Measurements from ENCODE around the gene SLC30A2.

Gene SLC30A2

DNA sequence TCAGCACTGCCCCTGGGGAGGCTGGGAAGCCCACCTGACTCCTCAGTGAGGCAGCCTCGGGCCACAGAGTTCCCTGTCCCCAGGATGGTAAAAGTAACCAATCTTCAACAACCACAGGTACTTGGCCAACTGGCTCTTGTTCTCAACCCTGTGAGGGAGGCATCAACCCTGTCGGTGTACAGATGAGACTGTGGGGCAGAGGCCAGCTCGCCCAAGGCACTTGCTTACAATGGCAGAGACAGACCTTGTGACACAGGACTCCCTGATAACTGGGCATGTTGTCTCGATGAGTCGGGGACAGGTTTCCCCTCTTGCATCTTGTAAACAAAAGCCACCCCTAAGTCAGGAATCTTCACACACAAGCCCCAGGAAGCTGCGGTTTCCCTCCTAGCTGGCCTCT lies 8.0 kb downstream of the SLC30A2 start:
- Mint-ChIP-seq H3K4me1 (ENCODE audit: low read depth) (peaks cover 7% of the 10 kb centered on the region), H3K36me3 (no peaks in the 10 kb centered on the region), H3K27ac (no peak overlapping the region), H3K4me3 (no peak overlapping the region), H3K27me3 (peaks cover 1% of the 10 kb centered on the region), H3K9me3 (ENCODE audit: low read depth) (no peaks in the 10 kb centered on the region)

DNA sequence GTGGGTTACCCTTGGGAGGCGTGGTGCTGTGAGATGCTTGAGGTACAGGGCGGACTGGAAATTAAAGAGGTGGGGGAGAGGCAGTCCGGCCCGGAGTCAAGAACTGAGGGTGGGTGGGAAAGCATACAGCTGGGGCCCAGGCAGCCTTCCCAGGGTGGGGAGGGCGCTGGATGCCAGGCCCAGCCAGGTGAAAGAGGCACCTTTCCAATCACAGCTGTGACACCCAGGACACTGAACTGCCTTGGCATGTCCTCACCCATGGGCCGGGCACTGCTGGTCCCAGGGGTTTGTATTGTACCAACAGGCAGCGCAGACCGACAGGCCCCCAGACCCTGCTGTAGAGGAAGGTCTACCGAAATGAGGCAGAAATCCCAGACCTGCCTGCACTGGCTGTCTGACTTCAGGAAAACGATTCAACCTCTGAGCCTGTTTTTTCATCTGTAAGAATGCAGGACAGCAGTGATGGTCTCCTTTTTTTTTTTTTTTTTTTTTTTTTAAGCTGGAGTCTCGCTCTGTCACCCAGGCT lies 9.1 kb downstream of the SLC30A2 start:
- Mint-ChIP-seq H3K27me3 (peaks cover 1% of the 10 kb centered on the region), H3K27ac (no peak overlapping the region), H3K4me3 (no peak overlapping the region), H3K36me3 (no peaks in the 10 kb centered on the region), H3K9me3 (ENCODE audit: low read depth) (no peaks in the 10 kb centered on the region), H3K4me1 (ENCODE audit: low read depth) (peaks cover 7% of the 10 kb centered on the region)

DNA sequence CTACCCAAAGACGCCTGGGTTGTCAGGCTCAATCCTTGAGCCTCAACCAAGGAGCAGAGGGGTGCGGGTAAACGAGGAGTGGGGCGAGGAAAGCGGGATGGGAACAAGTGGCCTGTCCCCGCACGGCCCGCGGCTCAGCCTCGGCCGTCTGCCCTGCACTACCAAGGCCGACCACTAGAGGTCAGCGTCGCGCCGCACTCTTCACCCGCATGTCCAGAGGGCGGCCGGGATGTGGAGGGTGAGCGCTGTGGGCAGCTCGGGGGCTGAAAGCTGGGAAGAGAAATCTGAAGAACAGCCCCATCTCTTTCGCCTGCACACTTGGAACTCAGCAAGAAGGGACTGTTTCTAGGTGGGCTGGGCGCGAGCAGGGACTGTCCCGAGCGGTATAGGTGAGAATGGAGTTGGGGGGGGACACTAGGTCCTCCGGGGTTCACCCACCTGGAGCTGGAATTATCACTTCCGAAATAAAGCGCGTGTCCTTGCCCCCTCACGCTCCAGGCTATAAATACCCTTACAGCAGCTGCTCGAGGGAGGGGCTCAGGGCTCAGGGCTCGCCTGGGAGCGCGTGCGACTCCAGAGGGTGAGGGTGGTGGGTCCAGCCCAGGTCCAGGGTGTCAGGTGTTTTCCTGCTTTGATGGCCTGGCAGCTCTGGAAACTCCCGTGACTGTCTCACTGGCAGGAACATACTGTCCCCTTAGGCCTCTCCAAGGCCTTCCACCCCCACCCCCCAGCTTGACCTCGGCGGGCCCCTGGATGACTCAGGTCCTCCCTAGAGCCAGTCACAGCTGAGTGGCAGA lies 9.8 kb downstream of the SLC30A2 start:
- Mint-ChIP-seq H3K27me3 (peaks cover 1% of the 10 kb centered on the region), H3K9me3 (ENCODE audit: low read depth) (no peaks in the 10 kb centered on the region), H3K27ac (peak overlapping the region; percentile 79), H3K36me3 (no peaks in the 10 kb centered on the region), H3K4me3 (peak overlapping the region; percentile 95), H3K4me1 (ENCODE audit: low read depth) (peaks cover 7% of the 10 kb centered on the region)

DNA sequence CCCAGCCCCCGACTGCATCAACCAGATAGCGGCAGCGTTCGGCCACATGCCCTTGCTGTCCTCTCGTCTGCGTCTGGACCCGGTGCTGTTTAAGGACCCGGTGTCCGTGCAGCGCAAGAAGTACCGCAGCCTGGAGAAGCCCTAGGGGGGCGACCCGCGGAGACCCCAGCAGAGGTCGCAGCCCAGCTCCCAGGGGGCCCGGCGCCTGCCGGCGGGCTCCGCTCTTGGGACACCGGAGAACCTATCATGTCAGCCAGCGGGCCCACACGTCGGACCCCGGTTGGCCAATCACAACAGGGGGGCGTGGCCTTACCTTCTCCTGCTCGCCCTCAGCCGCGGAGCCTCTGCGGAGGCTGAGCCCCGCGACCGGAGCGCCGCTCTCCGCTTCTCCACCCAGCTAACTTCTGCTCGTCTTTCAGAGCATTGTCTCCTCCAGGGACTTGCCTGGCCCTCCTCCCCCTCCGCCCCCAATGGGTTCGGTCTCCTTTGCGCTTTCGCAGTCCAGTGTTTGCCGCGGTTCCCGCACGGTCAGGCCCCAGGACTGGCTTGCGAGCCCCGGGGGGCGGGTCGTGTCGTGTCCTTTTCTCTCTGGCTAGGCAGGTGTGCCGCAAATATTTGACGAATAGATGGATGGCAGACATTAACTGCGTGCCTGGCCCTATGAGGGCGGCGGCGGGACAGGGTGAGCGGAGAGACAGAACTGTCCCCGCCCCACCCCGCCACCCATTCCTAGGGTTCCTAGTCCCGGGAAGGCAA lies 10.5 kb downstream of the SLC30A2 start:
- peak overlapping the region; percentile 79 for H3K27ac Mint-ChIP-seq
- H3K4me1 Mint-ChIP-seq (ENCODE audit: low read depth): peaks cover 7% of the 10 kb centered on the region
- peaks cover 1% of the 10 kb centered on the region for H3K27me3 Mint-ChIP-seq
- no peaks in the 10 kb centered on the region for H3K36me3 Mint-ChIP-seq
- peak overlapping the region; percentile 95 for H3K4me3 Mint-ChIP-seq
- no peaks in the 10 kb centered on the region for H3K9me3 Mint-ChIP-seq (ENCODE audit: low read depth)

DNA sequence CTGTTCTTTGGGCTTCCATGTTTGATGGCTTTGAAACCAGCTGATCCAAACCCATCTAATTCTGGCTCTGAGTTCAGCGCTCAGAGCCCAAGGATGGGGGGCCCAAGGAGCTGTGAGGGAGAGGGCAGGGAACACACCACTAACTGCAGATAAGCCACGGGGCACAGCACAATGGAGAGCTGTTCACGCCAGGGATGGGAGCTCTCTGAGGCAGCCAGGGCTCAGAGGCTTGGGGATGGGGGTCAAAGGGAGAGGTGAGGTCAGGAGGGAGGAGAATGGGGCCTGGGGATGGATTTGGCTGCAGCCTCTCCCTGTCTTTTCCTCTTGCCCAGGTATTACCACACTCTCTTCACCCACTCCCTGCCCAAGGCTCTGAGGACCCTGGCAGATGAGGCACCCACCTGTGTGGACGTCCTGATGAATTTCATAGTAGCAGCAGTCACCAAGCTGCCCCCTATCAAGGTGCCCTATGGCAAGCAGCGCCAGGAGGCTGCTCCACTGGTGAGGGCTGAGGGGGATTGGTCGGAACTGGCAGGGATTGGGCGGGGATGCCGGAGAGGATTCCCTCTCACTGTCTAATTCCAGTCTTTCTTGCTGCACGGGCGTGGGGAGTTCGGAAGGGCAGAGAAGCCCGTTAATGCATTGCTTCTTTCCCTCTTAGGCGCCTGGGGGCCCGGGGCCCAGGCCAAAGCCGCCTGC lies 11.3 kb downstream of the SLC30A2 start:
- H3K36me3 Mint-ChIP-seq: no peaks in the 10 kb centered on the region
- H3K27ac Mint-ChIP-seq: no peak overlapping the region
- peaks cover 7% of the 10 kb centered on the region for H3K4me1 Mint-ChIP-seq (ENCODE audit: low read depth)
- no peaks in the 10 kb centered on the region for H3K27me3 Mint-ChIP-seq
- peak overlapping the region; percentile 95 for H3K4me3 Mint-ChIP-seq
- no peaks in the 10 kb centered on the region for H3K9me3 Mint-ChIP-seq (ENCODE audit: low read depth)

DNA sequence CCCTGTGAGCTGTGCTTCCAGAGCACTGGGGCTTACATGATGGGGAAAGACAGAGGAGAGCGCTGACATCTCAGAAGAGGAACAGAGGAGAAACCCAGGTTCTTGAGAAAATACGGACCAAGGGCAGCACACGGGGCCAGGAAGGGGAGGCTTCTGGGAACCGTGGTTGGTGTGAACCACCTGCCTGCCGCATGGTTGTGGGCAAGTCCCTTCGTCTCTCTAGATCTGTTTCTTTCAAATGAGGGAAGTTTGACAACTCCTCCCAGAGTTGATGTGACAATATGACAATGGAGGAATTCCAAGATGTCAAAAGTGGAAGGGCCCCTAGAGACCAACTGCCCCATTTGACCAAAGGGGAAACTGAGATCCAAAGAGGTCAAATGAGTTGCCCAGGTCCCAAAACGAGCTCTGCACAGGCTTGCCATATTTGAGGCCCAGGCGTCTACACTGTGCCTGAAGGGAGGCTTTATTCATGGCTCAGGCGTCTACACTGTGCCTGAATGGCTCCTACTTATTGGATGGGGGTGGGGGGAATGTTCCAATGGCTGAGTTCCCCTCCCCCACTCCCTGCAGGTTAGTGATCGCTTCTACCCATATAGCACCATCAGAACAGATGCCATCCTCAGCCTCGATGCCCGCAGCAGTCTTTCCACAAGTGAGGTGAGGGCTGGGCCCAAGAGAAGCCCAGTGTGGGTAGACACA lies 13.1 kb downstream of the SLC30A2 start:
- Mint-ChIP-seq H3K9me3 (ENCODE audit: low read depth) (no peaks in the 10 kb centered on the region), H3K4me3 (no peak overlapping the region)

DNA sequence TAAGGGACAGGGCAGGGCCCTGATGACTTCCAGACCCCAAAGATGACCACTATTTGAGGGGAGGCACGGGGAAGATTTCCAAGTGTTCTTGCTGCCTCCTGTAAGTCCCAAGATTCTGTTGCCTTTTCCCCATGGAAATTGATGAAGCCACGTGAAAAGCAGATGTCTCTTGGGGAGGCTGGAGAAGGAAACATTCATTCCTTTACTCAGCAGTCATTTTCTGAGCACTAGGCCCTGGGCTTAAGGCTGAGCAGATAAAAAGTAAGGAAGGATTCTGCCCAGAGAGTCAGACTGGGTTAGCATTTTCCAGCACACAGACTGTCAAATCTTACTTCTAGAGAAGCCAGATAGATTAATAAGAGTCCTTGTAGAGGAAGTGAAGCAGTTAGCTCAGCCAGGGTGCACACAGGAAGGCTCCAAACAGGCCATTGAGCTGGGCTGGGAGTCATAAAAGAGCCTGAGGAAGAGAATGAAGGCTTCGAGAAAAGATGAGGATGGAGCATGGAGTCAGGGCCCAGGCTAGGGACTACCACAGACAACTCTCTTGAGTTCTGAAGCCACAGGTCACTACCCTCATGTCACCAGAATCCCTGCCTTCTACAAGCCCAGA lies 14.2 kb downstream of the SLC30A2 start:
- H3K9me3 Mint-ChIP-seq (ENCODE audit: low read depth): no peaks in the 10 kb centered on the region
- peaks cover 7% of the 10 kb centered on the region for H3K4me1 Mint-ChIP-seq (ENCODE audit: low read depth)
- H3K27me3 Mint-ChIP-seq: no peaks in the 10 kb centered on the region
- no peak overlapping the region for H3K27ac Mint-ChIP-seq
- H3K4me3 Mint-ChIP-seq: no peak overlapping the region
- H3K36me3 Mint-ChIP-seq: no peaks in the 10 kb centered on the region

More for the DNA sequence above, 13.1 kb downstream of the SLC30A2 start:
- Mint-ChIP-seq H3K27me3 (no peaks in the 10 kb centered on the region), H3K4me1 (ENCODE audit: low read depth) (peaks cover 7% of the 10 kb centered on the region), H3K36me3 (no peaks in the 10 kb centered on the region), H3K27ac (no peak overlapping the region)

DNA sequence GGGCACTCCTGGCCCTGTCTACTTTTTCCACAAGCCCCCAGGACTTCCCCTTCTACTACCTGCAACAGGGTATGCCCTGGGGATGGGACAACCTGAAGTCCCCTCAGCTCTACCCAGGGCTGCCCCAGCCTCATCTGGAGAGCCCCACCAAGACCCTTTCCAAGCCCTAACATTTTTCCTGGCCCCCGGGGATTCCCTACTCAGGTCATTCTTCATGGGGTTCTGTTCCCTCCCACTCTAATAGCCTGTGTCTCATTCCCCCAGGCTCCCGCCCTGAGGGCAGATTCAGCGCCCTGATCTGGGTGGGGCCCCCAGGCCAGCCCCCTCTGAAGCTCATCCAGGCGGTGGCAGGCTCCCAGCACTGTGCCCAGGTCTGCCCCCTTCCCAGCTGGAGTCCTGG lies 14.7 kb downstream of the SLC30A2 start:
- H3K27ac Mint-ChIP-seq: no peak overlapping the region
- H3K27me3 Mint-ChIP-seq: no peaks in the 10 kb centered on the region
- no peaks in the 10 kb centered on the region for H3K36me3 Mint-ChIP-seq
- peaks cover 7% of the 10 kb centered on the region for H3K4me1 Mint-ChIP-seq (ENCODE audit: low read depth)
- no peak overlapping the region for H3K4me3 Mint-ChIP-seq
- H3K9me3 Mint-ChIP-seq (ENCODE audit: low read depth): no peaks in the 10 kb centered on the region

DNA sequence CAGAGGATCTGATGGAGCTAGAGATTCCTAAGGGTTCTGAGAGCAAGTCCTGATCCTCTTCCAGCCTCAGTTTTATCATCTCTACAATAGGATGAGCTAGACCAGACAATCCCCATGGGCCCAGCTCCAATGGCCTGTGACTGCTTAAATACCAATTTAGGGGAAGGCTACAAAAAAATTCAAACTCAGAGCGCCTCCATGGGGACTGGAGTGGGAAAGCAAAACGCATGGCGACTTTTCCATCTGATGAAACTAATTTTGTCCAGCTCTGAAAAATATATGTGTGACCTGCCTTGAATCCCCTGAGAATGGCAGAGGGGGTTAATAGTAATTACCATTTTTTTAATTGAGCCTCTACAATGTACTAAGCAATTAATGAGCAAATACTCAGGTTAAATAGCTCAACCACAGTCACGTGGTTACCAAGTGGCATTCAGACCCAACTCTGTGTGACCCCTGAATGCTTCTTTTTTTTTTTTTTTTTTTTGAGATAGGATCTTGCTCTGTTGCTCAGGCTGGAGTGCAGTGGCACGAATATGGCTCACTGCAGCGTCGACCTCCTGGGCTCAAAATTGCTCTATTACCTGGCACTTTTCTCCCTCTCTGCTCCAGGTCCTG lies 15.9 kb downstream of the SLC30A2 start:
- Mint-ChIP-seq H3K4me3 (no peak overlapping the region), H3K9me3 (ENCODE audit: low read depth) (no peaks in the 10 kb centered on the region), H3K27me3 (no peaks in the 10 kb centered on the region), H3K27ac (no peak overlapping the region), H3K36me3 (no peaks in the 10 kb centered on the region), H3K4me1 (ENCODE audit: low read depth) (peaks cover 2% of the 10 kb centered on the region)

DNA sequence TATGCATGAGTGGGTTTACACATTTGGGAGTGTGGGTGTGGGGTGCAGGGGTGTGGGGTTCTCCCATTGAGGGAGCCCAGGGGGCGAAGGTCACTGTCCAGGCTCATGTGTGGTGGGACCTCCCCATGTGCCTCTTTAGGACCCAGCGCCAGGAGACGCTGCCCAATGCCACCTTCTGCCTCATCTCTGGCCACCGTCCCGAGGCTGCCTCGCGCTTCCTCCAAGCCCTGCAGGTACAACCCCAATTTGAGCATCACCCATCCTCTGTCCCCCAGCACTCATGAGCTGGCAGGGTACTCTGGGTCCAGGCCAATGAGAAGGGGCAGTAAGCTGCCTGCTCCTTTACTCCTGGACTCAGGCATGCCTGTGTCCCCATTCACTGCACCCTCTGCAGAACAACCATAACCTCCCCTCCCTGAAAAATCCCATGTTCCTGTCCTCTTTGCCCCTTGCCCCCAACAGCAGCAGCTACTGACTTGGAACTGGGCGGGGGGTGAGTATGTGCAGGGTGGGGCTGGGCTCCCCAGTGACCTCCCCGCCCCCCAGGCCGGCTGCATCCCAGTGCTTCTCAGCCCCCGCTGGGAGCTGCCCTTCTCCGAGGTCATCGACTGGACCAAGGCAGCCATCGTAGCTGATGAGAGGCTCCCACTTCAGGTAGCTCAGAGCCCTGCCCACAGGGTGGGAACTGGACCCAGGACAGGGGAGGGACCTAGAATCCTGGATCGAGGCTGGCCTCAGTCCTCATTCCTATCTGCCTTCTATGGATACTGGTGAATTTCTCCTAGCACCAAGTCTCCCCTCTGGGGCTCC lies 16.7 kb downstream of the SLC30A2 start:
- Mint-ChIP-seq H3K4me1 (ENCODE audit: low read depth) (no peaks in the 10 kb centered on the region), H3K27me3 (no peaks in the 10 kb centered on the region), H3K36me3 (no peaks in the 10 kb centered on the region), H3K27ac (no peak overlapping the region), H3K9me3 (ENCODE audit: low read depth) (no peaks in the 10 kb centered on the region), H3K4me3 (no peak overlapping the region)

DNA sequence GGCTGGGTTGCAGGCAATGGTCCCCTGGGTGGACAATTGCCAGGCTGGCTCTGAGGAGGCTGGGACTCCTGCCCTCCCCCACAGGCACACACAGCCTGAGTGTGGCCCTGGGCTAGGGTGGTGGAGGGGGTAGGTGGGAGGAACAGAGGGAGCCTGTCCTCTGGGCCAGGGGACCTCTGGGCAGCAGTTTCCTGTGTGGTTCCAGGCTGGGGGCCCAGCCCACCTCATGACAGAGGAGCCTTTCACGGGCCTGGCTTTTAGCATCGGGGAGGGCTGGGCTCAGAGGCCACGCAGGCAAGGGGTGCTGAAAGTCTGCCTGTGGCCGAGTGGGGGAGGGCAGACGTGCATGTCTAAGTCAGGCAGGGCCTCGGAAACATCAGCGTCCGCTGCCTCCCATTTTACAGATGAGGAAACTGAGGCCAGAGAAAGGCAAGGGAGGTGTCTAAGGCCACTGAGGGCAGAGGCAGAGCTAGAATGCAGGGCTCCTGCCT lies 17.4 kb downstream of the SLC30A2 start:
- H3K4me1 Mint-ChIP-seq (ENCODE audit: low read depth): no peaks in the 10 kb centered on the region
- H3K4me3 Mint-ChIP-seq: no peak overlapping the region
- no peaks in the 10 kb centered on the region for H3K27me3 Mint-ChIP-seq
- H3K36me3 Mint-ChIP-seq: no peaks in the 10 kb centered on the region
- H3K27ac Mint-ChIP-seq: no peak overlapping the region
- H3K9me3 Mint-ChIP-seq (ENCODE audit: low read depth): no peaks in the 10 kb centered on the region

DNA sequence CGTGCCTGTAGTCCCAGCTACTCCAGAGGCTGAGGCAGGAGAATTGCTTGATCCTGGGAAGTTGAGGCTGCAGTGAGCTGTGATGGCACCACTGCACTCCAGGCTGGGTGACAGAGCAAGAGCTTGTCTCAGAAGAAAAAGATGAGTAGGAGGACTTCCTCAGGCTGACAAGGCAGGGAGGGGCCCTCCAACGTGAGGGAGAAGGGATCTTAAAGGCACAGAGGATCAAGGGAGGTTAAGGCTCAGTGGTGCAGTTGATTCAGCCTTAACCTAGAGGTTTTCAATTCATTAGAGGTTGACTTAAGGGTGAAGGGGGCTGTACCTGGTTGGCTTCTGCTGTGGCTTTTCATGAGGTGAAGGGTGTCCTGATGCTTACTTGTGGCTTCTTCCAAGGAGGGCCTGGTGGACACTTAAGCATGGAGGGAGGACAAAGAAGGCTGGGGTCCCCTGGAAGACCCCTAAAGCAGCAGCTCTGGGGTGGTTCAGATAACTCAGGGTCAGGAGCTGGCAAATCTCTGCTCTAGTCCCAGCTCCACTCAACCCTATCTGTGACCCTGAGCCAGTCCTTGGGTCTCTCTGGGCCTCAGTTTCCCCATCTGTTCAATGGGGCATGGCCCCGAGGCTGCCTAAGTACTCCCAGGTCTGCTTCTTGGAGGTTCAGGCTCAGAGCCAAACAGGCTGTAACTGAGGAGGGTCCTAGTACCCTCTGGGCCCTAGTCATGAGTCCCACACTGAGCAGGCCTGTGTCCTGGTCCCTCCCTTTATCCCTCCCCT lies 18.0 kb downstream of the SLC30A2 start:
- no peaks in the 10 kb centered on the region for H3K9me3 Mint-ChIP-seq (ENCODE audit: low read depth)
- no peaks in the 10 kb centered on the region for H3K4me1 Mint-ChIP-seq (ENCODE audit: low read depth)
- no peaks in the 10 kb centered on the region for H3K36me3 Mint-ChIP-seq
- H3K27ac Mint-ChIP-seq: no peak overlapping the region
- H3K4me3 Mint-ChIP-seq: no peak overlapping the region
- H3K27me3 Mint-ChIP-seq: no peaks in the 10 kb centered on the region

DNA sequence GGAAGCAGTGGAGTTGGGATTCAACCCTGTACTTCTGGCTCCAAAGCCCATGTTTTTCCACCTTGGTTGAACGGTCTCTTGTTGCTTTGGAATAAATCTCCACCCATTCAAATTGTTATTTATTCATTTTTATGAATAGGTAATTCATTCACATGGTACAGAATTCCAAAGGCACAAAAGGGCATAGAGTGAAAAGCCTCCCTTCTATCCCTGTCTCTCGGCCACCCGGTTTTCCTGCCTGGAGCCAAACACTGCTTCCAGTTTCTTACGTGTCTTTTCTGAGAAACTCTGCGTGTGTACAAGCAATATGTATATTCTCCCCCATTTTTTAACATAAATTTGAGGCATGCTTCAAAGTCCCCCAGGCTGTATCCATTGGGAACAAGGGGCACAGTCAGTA lies 20.4 kb downstream of the SLC30A2 start:
- H3K4me1 Mint-ChIP-seq (ENCODE audit: low read depth): no peaks in the 10 kb centered on the region
- no peaks in the 10 kb centered on the region for H3K36me3 Mint-ChIP-seq
- H3K4me3 Mint-ChIP-seq: no peak overlapping the region
- H3K27ac Mint-ChIP-seq: no peak overlapping the region
- no peaks in the 10 kb centered on the region for H3K27me3 Mint-ChIP-seq
- no peaks in the 10 kb centered on the region for H3K9me3 Mint-ChIP-seq (ENCODE audit: low read depth)
